CD4-positive, alpha-beta T cell treated with Interleukin-21 for 1 hour (primary cell): Measurements from ENCODE around the gene SIRPA.

Experiments
- DNase-seq: peaks from one replicate; pipeline ENCODE4 v3.0.0-alpha.2; 2020

SIRPA gene

DNA sequence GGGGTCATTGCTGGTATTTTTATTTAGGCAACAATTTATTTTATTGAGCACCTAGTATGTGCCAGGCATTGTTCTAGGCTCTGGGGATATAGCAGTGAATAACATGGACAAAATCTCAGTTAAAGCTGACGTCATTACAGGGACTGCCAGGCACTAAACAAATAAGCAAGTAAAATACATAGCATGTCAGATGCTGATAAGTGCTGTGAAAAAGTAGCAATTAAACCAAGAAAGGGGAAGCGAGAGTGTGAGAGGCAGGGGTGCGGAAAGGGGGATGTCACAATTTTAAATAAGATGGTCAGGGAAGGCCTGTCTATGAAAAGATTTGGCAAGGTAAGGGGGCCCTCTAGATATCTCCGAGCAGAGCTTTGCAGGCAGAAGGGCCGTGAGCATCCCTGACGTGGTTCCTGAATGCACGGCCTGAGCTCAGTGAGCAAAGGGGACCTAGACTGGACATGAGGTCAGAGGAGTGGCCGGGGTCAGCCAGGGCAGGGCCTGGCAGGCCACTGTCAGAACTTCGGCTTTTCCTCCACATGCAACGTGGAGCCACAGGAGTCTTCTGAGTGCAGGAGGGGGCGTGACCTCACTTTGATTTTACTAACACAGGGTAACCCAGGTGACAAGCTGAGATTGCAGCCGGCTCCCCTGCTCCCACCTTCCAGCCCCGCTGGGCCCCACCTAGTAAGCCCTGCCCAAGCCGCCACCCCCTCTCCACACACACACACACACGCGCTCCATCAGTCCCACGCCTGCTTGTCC lies 24.2 kb upstream of the SIRPA start:
- no peak for DNase-seq

DNA sequence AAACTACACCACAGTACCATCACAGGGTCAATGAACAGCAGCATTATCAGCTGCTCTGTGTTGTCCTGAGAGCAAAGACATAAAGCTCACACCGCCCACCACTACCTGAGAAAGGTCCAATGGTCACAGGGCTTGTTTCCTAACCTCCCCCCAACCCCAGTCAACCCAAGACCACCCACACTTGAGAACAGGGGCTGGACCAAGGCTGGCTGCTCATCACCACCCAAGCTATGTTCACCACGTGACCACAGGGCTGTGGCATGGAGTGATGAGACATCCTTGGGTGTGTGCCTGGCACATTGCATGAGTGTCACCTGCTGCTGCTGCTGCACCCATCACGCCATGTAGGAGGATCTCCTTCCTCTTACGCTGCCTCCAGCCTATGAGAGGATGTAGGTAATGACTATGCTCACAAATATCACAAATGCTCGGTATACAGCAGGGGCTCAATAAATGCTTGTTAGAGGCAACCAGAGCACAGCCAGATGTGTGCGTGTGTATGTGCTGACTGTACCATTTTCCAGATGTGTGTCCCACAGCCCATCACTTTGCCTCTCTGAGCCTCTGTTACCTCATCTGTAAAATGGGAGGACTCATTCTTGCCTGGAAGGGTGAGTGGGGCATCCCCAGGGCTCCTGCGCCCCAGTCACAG lies 23.3 kb upstream of the SIRPA start:
- no peak for DNase-seq

DNA sequence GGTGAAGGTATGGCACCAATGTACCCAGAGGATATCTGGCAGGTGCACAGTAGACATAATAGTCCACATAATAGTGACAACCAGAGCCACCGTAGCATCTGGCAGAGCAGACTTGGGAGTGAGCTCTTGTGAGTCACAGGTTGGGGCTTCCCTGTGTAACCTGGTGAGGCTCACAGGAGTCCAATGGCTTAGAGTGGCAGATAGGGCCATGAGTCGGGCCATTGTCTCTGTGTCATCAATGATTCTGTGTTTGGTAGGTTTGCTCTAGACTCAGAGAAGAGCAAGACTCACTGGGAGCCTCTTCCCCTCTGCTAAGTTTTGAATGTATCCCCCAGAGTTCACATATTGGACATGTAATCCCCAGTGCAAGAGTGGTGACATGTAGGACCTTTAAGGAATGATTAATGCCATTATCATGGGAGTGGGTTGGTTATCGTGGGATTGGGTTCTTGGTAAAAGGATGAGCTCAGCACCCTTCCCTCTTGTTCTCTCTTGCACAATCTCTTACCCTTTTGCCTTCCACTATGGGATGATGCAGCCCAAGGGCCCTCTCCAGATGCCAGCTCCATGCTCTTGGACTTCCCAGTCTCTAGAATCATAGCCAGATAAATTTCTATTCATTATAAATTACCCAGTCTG lies 22.6 kb upstream of the SIRPA start:
- no peak for DNase-seq

DNA sequence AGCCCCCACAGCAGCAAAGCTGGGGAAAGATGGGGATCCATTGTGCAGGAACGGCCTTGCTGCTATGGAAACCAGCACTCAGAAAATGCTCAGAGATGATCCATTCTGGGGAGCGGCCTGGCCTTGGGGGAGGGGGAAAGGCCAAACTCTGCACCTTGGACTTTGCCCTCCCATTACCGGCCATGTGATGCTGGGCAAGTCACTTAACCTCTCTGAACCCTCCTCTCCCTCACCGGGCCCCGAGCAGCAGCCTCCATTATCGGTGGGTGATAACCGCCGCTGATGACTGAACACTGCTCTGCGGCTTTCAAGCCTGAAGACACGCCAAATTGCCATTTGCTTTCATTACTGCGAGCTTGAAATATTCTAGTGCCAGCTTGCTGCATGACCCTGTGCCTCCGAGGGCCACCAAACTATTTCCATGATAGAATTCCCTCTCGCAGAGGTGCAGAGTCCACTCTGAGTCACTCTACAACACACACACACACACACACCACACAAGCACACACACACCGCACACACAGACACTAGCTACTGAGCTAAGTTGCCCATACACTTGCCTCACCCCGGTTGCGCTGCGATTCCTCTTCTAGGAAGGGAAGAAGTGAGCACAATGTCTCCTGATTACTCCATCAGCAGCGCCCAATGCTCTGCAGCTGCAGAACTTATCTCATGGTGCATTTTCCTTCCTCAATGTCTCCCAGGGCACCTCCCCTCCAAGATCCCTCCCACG lies 20.6 kb upstream of the SIRPA start:
- no peak for DNase-seq

DNA sequence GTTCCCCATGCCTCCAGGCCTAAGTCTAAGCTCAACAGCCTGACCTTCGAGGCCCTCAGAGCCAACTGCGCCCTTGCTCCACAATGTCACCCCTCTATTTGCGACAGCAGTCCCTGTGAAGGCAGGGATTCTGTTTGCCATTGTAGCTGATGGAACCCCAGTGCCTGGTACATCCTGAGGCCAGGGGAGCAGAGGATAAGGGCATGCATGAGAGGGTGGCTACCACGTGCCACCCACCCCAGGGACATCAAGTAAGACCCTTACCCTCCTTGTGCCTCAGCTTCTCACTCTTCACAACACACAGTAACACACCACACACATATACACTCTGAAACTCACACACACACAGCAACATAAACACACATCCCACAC lies 20.0 kb upstream of the SIRPA start:
- DNase-seq = no peak

DNA sequence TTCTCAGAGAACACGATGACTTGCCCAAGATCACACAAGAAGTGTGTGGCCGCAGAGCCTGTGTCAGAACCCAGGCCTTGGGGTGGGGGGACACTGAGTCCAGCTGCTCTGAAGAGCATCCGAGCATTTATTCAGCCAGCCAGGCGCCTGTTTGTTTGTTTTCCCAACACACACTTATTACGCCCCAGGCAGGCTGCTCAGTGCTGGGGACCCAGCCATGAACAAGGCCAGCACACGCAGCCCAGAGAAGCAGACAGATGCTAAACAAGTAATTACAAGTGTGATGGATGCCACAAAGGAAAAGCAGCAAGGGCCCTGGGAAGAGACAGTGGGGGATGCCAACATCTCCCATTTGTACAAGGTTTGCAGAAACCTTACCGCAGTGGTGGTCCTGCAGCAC lies 19.4 kb upstream of the SIRPA start:
- DNase-seq = no peak

DNA sequence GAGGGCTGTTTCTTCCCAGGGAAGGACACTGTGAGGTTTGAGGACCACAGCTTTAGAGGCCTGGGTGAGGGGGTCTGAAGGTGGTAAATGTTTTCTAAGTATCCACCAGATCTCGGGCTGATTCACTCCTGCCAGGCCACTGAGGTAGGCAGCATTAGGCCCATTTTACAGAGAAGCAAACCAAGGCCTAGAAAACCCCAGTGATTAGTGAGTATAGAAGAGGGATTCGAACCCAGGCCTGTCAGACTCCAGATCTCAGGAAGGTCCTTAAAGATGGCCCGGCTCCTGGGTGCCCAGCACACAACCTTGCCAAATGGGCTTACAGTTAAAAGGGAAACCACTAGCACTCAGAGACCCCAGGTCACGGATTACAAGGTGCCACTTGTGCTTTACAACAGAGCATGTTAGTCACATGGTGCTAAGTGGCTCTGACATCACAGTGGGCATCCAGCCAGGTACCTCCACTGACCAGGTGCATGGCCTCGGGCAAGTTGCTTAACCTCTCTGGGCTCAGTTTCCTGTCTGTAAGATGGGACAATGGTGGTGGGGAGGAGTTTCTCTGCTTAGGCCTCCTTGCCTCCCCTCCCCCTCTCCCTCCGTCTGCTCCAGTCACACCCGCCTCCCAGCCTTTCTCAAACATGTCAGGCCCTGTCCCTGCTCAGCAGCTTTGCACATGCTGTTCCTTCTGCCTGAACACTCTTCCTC lies 18.8 kb upstream of the SIRPA start:
- DNase-seq = no peak

DNA sequence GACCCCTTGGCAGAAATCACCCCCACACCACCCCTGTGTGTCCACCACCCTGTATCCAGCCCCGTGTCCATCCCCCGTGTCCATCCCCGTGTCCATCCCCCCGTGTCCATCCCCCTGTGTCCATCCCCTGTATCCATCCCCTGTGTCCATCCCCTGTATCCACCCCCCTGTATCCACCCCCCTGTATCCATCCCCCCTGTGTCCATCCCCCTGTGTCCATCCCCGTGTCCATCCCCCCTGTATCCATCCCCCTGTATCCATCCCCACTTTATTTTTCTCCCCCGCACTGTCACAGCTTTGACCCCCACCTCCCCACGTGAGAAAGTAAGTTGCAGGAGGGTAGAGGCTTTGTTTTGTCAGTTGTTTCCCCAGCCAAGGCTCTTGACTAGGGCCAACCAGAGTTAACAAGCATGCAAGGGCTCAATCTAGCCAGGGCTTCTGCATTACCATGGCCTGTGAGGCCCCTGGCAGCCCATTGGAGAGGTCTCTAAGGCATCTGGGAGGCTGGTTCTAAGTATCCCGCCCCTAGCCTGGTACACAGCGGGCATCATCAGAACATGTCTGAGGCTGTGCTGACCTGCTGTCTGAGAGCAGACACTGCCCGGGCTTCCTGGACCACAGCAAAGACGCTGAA lies 18.1 kb upstream of the SIRPA start:
- no peak for DNase-seq

DNA sequence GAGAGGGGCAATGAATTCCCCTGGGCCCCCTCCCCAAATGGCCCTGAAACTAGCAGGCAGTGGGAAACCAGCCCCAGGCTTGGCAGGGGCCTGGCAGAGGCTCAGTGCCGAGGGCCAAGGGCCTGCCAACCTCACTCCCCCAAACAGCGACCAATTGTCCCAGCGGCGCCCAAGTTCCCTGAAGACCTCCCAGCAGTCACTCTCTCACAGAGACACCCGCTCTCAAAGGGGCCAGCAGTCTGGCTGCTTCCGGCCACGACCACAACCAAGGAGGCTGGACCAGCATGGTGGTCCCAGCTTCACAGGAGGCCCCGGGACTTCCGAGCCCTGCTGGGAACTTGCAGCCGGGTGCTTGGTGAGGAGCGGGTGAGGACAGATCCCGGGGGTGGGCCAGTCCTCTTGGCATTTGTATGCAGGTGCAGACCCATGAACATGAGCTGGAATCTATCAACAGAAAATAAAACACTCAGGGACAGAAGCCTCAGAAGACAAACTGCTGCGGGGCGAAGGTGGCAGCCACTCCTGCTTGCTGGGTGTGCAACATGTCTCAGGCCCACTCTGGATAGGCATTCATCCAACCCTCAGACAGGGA lies 17.5 kb upstream of the SIRPA start:
- DNase-seq = no peak

DNA sequence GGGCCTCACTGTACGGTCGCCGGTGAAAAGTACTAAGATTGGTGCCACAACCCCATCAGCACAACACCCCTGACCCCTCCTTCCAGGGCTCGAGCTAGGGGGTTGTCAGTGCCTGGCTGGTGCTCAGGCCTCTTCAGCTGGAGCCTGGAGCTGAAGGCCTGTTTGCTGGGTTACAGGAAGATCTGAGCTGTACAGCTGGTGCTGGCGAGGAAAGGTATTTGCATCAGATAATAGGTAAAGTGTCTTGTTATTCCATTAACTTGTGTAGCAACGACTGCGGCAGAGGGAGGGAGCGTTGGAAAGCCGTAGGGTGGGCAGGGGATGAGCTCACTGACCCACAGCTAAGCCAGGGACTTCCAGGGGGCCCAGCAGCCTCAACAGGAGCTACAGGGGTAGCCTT lies 15.8 kb upstream of the SIRPA start:
- no peak for DNase-seq

DNA sequence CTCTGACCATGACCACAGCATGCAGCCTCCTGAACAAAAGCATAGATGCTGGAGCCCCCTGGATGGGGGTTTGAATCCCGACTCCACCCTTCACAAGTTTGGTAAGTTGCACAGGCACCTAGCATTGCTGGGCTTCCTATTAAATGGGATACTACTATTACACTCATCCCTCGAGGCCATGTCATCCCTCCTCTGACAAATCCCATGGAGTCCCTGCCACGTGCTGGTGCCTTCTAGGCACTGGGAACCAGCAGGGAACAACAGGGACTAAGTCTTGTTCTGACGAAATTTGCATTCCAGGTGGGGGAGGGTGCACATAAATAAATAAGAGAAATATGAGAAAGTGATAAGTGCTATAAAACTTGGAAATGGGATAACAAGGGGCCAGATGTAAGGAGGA lies 15.3 kb upstream of the SIRPA start:
- DNase-seq = no peak

DNA sequence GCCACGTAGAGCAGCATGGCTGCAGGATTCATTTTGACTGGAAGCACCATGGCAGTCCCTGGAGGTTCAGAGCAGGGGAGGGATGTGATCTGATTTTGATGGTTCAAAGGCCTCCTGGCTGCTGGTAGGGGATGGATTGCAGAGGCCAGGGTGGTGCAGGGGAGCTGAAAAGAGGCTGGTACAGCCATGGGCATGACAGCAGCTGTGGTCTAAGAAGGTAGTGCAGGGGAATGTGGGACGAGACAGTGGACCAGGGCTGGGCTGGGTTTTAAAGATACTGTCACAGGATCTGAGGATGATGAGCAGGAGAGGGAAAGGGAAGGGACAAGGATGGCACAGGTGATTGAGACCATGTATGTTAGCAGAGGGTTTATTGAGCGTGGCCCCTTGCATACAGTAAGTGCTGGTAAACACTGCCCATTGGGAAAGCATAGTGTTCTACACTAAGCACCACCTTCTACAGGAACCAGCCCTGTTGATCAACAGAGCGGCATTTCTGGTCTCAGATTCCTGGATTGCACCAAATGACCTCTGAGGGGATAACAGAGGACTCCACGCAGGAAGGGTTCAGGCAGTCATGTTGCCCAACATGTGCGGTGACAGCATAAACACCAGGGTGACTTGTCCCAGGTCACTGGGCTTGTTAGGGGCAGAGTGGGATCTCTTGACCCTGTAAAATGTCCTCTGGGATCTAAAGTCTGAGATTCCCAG lies 14.5 kb upstream of the SIRPA start:
- no peak for DNase-seq

DNA sequence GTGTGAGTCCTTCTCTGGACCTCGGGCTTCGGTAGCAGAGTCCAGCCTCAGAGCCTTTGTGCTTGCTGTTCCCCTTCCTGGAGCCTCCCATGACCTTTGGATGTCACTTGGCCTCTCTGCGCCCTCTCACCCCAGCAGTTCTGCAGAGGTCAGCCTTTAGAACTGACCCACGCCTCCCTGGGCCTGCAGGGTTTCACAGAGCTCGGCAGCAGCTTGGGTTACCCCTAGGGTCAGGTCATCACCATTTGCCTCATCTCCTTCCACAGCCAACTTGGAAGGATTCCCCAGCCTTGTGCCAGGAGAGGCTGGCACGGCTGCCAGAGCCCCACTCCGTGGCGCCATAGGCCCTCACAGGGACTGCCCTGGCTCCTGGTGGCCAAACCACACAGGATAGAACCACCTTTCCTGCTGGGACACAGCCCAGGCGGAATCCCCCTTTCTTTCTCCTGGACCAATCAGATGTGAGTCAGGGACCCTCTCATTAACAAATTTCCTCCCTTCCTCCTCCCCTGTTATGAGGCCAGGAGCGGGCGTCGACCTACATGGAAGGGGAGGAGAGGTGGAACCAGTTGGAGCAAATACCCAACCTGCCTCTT lies 13.9 kb upstream of the SIRPA start:
- DNase-seq = no peak

DNA sequence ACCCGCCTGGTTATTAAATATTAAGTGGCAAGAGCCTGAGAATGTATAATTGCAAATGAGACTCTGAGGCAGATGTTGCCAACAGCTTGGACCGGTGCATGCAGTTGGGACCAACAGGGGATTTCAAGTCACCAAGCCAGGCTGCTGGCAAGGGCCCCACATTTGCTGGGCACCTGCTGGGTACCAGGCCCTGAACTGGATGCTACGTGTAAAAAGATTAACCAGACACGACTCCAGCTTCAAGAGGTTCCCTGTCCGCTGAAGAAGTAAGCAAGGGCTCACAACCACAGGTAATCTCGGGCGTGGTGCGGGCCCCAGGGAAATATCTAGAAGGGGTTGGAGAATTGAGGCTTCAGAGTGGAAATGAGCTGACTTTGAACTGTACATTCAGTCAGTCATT lies 13.2 kb upstream of the SIRPA start:
- DNase-seq = no peak

DNA sequence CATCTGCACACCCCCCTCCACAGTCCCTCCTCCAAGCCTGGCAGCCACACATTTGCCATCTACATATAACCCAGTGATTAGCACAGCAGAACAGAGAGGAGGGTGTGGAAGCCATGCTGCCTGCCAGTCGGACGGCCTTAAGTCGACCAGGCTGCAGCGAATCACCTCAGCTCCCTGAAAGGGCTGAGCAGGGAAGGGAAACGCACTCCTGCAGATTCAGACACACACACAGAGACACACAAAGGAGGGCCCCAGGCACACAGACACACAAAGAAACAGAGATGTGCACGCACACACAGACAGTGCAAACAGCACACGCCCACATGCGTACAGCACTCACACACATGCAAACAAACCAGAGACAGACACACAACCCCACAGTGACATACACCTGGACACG lies 11.2 kb upstream of the SIRPA start:
- DNase-seq = no peak

DNA sequence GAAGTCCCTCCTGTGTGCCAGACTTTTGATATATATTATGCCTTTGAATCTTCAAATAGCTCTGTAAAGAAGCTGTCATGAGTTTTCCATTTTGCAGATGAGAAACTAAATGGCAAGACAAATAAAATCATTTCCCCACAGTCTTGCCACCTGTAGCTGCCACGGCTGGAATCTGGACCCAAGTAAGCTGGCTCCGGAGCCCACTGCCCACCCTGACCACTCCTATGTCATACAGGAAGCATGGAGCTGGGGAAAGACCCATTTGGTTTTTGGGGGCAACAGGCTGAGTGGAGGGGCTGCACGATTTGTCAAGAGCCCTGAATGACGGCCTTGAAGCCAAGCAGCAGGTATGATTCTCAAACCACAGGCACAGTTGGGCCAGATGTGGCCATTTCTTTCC lies 10.0 kb upstream of the SIRPA start:
- DNase-seq = no peak

DNA sequence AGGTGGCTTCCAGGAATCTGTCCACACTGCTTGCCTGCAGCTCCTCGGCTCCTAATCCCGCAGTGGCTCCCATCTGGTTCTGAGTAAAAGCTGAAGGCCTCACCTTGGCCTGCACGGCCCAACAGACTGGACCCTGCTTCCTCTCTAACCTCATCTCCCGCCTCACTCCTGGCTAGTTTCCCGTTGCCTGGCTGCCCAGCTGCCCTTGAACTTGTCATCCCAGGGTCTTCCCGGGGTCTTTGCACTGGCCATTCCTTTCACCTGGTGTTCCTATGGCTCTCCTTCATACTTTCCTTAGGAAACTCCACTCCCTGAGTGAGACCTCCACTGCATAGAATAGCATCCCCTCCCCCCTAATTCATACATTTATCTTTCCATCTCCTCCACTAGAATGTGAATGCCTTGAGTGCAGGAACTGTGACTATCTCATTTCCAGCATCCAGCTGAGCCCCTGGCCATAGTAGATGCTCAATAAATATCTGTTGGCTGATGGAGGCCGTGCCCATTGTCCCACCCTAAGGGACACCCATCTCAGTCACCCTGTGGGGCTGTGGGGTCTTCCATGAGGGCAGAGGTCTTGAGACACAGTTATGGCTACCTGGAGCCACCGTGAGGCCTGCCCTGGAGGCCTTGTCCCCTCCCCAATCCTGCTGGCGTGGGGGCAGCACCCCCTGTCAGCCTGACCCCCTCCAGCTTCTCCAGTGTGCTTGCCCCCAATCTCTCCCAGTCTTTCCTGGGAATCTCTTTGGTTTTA lies 9.1 kb upstream of the SIRPA start:
- DNase-seq = no peak

DNA sequence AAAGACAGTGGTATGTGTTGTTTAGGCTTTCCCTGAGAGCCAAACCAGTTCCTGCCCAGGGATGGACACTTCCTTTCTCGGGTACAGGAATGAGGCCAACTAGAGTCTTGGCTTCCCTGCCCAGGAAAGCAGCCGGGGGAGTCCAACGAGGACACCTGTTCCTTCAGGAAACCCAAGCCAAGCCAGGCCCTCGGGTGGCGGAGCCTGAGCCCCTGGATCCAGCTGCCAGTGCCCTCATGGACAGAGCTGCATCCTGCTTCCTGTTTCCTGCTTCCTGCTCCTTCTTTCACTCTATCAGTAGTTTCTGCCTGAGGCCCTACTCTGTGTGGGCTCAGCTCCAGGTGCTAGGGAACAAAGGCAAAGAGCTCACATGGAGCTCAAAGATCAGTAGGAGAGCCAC lies 7.9 kb upstream of the SIRPA start:
- DNase-seq = no peak

DNA sequence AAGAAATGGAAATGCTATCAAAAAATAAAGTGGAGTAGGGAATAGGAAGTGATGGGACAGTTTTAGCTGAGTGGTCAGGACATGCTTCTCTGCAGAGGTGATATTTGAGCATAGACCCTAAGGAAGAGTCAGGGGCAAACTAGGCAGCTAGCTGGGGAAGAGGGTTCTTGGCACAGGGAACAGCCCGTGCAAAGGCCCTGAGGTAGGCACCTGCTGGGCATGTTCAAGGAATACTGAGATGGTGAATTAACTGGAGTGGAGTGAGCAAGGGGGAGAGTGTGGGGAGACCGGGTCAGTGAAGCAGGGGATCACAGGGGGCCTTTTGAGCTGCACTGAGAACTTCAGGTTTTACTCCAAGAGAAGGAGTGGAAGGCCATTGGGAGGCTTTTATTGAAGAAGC lies 7.5 kb upstream of the SIRPA start:
- no peak for DNase-seq

DNA sequence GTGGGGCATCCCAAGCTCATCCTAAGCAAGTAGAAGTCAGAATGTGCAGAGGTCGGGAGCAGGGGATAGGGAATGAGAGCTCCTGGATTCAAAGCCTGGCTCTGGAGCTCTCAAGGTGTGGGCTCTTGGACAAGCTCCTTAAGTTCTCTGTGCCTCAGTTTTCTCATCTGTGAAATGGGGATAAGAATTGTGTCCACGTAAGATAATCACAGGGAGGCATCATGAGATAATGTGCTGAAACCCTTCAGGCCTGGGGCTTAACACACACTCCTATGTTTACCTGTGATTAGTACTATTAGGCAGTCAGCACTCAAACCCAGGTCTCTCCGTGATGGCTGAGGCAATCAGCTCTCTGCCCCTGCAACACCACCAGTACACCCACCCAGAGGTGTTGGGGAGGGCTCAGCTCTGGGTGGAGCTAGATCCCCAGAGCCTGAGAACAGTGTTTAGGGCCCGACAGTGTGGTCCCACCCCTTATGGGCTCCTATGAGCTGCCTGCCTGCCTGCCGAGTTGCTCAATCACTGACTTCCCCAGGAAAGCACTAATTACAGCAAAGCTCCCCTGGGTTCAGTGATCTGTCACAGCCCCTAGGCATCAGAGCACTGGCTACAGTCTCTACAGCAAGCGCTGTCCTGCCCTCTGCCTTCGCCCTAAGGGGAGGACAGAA lies 6.3 kb upstream of the SIRPA start:
- no peak for DNase-seq
